ENCODE data around the gene ATF1.
"Not testable (repeated sequence)": the region's sequence is repeated elsewhere in the genome, so short reads cannot be mapped to it uniquely, and the experiment has no call there.

Gene ATF1

DNA sequence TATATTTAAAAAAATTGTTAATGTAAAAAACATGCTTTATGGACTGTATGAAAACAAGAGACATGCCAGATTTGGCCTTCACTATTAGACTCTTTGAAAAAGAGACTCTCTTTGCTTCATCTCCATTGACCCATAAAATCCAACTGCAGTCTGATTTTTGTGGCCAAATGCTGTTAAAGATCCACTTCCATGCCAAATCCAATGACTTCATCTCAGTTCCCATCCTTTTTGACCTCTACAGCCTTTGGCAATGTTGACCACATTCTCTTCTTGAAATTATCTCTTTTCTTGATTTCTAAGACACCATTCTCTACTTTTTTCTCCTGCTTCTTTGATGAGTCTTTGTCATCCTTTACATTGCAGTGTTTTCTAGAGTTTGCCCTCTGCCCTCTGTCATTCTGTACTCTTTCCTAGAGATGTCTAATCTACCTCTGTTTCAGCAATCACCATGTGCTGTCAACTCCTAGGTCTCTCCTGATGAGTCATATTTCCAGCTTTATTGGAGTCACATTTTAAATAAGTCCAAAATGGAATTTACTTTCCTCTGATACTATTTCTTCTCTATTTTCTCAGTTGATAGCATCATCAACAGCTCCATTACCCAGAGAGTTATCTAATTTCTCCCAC lies 81.2 kb downstream of the ATF1 start:
- DNase-seq (ENCODE audit: extremely low spot score, insufficient read length, low read depth) (no peak), FAIRE-seq (no peak)

DNA sequence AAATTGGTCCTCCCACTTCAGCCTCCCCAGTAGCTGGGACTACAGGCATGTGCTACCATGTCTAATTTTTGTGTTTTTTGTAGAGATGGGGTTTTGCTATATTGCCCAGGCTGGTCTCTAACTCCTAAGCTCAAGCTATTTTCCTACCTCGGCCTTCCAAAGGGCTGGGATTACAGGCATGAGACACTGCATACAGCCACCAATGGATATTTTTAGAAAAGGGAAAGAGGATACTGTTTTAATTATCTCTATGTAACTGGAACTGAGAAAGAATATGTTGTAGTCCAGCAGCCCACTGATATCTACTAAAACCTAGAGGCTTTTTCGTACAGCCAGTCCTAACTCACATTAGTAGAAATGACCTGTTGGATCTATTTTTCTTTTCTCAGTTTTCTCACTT lies 85.1 kb downstream of the ATF1 start:
- no peak for DNase-seq (ENCODE audit: extremely low spot score, insufficient read length, low read depth)
- FAIRE-seq = no peak

DNA sequence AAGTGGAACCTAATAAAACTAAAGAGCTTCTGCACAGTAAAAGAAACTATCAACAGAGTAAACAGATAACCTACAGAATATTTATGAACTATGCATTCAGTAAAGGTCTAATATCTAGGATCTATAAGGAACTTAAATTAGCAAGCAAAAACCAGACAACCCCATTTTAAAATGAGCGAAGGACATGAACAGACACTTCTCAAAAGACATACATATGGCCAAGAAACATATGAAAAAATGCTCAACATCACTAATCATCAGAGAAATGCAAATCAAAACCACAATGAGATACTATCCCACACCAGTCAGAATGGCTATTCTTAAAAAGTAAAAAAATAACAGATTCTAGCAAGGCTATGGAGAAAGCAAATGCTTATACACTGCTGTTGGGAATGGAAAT lies 91.3 kb downstream of the ATF1 start:
- DNase-seq (ENCODE audit: extremely low spot score, insufficient read length, low read depth); FAIRE-seq: not testable (repeated sequence)

DNA sequence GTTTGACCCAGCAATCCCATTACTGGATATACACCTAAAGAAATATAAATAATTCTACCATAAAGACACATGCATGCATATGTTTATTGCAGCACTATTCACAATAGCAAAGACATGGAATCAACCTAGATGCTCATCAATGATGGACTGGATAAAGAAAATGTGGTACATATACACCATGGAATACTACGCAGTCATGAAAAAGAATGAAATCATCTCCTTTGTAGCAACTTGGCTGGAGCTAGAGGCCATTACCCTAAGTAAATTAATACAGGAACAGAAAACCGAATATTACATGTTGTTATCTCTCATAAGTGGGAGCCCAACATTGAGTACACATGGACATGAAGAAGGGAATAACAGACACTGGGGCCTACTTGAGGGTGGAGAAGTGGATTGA lies 91.8 kb downstream of the ATF1 start:
- not testable (repeated sequence) for FAIRE-seq; DNase-seq (ENCODE audit: extremely low spot score, insufficient read length, low read depth)

DNA sequence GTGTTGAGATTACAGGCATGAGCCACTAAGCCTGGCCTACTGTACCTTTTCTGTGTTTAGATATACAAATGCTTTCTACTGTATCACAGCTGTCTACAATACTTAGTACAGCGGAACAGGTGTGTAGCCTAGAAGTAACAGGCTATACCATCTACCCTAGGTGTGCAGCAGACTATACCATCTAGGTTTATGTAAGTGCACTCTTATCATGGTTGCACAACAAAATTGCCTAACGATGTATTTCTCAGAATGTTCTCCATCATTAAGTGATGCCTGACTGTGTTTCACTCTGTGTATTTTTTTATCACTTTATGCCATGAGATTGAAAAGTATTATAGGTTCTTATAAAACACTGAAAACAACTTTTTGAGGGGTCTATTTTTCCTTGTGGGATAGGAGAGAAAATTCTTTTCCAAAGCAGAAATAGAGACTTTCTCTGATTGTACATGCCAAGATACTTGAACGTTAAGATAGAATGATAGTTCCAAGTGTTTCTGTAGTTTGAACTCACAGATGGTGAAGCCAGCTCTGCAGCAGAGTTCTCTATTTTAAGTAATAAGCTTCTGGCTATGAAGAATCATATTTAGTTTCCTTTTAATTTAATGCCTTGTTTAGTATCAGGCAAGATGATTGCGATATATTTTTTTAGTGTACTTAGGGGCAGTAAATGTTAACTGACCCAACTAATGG lies 95.9 kb downstream of the ATF1 start:
- FAIRE-seq (no peak), DNase-seq (ENCODE audit: extremely low spot score, insufficient read length, low read depth) (no peak)

DNA sequence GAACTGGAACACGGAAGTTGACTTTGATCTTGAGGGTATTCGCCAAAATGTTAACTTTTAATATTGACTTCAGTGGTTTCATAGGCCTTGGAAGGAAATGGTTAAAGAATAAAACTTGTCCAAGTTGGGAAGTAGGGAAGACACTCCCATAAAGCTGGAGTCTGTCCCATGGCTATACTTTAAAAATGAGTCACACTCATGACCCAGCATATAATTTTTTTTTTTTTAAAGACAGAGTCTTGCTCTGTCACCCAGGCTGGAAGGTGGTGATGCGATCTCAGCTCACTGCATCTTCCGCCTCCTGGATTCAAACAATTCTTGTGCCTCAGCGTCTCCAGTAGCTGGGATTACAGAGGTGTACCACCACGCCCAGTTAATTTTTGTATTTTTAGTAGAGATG lies 98.4 kb downstream of the ATF1 start:
- FAIRE-seq (no peak), DNase-seq (ENCODE audit: extremely low spot score, insufficient read length, low read depth) (no peak)

DNA sequence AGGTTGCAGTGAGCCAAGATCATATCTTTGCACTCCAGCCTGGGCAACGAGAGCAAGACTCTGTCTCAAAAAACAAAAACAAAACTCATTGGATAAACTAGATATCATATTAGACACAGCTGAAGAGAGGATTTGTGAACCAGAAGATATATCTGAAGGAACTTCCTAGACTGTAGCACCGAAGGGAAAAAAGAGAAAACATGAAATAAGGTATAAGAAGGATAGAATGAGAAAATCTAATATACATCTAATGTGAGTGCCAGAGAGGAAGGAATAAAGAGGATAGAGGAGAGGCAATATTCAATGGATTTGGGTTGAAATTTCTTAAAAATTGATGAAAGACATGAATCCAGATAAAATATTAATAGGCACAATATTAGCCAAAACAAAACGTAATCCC lies 101.4 kb downstream of the ATF1 start:
- FAIRE-seq = no peak

DNA sequence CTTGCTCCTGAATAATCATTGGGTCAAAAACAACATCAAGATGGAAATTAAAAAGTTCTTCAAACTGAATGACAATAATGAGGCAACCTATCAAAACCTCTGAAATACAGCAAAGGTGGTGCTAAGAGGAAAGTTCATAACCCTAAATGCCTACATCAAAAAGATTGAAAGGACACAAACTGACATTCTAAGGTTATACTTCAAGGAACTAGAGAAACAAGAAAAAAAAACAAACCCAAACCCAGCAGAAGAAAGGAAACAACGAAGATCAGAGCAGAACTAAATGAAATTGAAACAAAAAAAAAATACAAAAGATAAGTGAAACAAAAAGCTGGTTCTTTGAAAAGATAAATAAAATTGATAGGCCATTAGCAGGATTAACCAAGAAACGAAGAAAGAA lies 105.0 kb downstream of the ATF1 start:
- DNase-seq (ENCODE audit: extremely low spot score, insufficient read length, low read depth); FAIRE-seq: not testable (repeated sequence)

More for the DNA sequence above, 101.4 kb downstream of the ATF1 start:
- no peak for DNase-seq (ENCODE audit: extremely low spot score, insufficient read length, low read depth)
